HEK293 (cell line): ENCODE measurements around the gene WDR91.
"Not testable (repeated sequence)": the region's sequence is repeated elsewhere in the genome, so short reads cannot be mapped to it uniquely, and the experiment has no call there.

Experiments
- CTCF ChIA-PET: fragments of 350-600 bp; formaldehyde crosslinking; extraction: SDS; loops from one replicate; lab custom pipeline; 2021; ENCODE audit warnings: antibody characterized with exemption; lab: Yijun Ruan, JAX
- POLR2A ChIA-PET: fragments of 300-600 bp; formaldehyde crosslinking; extraction: SDS; loops from one replicate; lab custom pipeline; 2020; ENCODE audit warnings: antibody characterized with exemption, inconsistent platforms; lab: Yijun Ruan, JAX
- H3K27ac ChIP-seq: fragments of 200-500 bp; sonication (Bioruptor generic); 2 replicates; pipeline ENCODE4 v1.5.1; 2014; ENCODE audit warnings: low read depth, low read length, control low read depth, inconsistent platforms; ENCODE audit errors: extremely low read depth
- H3K36me3 ChIP-seq, 2 experiments: fragments of 200-500 bp in 1 of 2; sonication (Bioruptor generic) in 1 of 2; 1 replicate in 1 of 2; 2 replicates in 1 of 2; pipeline ENCODE4 v1.5.1; 2014 to 2017; ENCODE audit warnings: inconsistent platforms in 2 of 2, low read length in 2 of 2; ENCODE audit not compliant: control insufficient read depth in 2 of 2, insufficient read depth in 1 of 2
- H3K4me1 ChIP-seq: fragments of 200-500 bp; sonication (Bioruptor generic); 2 replicates; pipeline ENCODE4 v1.5.1; 2014; ENCODE audit warnings: mild to moderate bottlenecking, low read length, inconsistent platforms; ENCODE audit not compliant: control insufficient read depth, insufficient read depth
- H3K4me3 ChIP-seq: 2 replicates; pipeline ENCODE4 v1.5.1; 2011; ENCODE audit warnings: low read depth, mild to moderate bottlenecking, control low read depth, low read length, moderate library complexity
- H3K9me3 ChIP-seq: fragments of 200-500 bp; sonication (Bioruptor generic); 2 replicates; pipeline ENCODE4 v1.5.1; 2014; ENCODE audit warnings: low read depth, low read length, inconsistent platforms; ENCODE audit not compliant: control insufficient read depth, insufficient read depth
- PRDM1 ChIP-seq: fragments of 450-650 bp; formaldehyde crosslinking; IDR thresholded peaks from 2 replicates; pipeline ENCODE4; 2016; ENCODE audit warnings: missing biosample characterization, missing genetic modification characterization
- SCRT1 ChIP-seq: fragments of 450-650 bp; formaldehyde crosslinking; IDR thresholded peaks from 2 replicates; pipeline ENCODE4 v1.5.1; 2016; ENCODE audit warnings: missing biosample characterization, missing genetic modification characterization, borderline replicate concordance
- SP2 ChIP-seq: fragments of 450-650 bp; formaldehyde crosslinking; IDR thresholded peaks from 2 replicates; pipeline ENCODE4 v1.5.1; 2016; ENCODE audit warnings: missing biosample characterization, missing genetic modification characterization
- TSHZ1 ChIP-seq: fragments of 450-650 bp; formaldehyde crosslinking; IDR thresholded peaks from 2 replicates; pipeline ENCODE4 v1.5.1; 2016; ENCODE audit warnings: missing biosample characterization, missing genetic modification characterization, borderline replicate concordance
- ZBTB10 ChIP-seq: fragments of 450-650 bp; formaldehyde crosslinking; IDR thresholded peaks from 2 replicates; pipeline ENCODE4 v1.5.1; 2016; ENCODE audit warnings: missing biosample characterization, missing genetic modification characterization
- ZNF114 ChIP-seq: fragments of 450-650 bp; formaldehyde crosslinking; IDR thresholded peaks from 2 replicates; pipeline ENCODE4 v1.5.0; 2017; ENCODE audit warnings: missing biosample characterization, missing genetic modification characterization
- ZNF138 ChIP-seq: fragments of 450-650 bp; formaldehyde crosslinking; IDR thresholded peaks from 2 replicates; pipeline ENCODE4 v1.5.1; 2016; ENCODE audit warnings: missing biosample characterization, missing genetic modification characterization, borderline replicate concordance
- ZNF157 ChIP-seq: fragments of 450-650 bp; formaldehyde crosslinking; IDR thresholded peaks from 2 replicates; pipeline ENCODE4 v1.5.1; 2016; ENCODE audit warnings: missing biosample characterization, missing genetic modification characterization
- ZNF311 ChIP-seq: fragments of 450-650 bp; formaldehyde crosslinking; IDR thresholded peaks from 2 replicates; pipeline ENCODE4 v1.5.1; 2017; ENCODE audit warnings: missing biosample characterization, missing genetic modification characterization, borderline replicate concordance
- ZNF558 ChIP-seq: fragments of 450-650 bp; formaldehyde crosslinking; IDR thresholded peaks from 2 replicates; pipeline ENCODE4 v1.5.1; 2016; ENCODE audit warnings: missing biosample characterization, missing genetic modification characterization
- ZNF580 ChIP-seq: fragments of 450-650 bp; formaldehyde crosslinking; IDR thresholded peaks from 2 replicates; pipeline ENCODE4 v1.5.1; 2016; ENCODE audit warnings: missing biosample characterization, missing genetic modification characterization
- ZNF837 ChIP-seq: fragments of 450-650 bp; formaldehyde crosslinking; IDR thresholded peaks from 2 replicates; pipeline ENCODE4 v1.5.1; 2016; ENCODE audit warnings: missing biosample characterization, missing genetic modification characterization

WDR91 gene

GRCh38 chr7:135234727-135235126 is 23.4 kb upstream of the WDR91 start:
- Histone ChIP-seq H3K4me3 (no peak overlapping the region), H3K9me3 (no peaks in the 10 kb centered on the region), H3K27ac (no peak overlapping the region), H3K36me3 (no peaks in the 10 kb centered on the region), H3K4me1 (no peaks in the 10 kb centered on the region)
- ChIA-PET CTCF (interaction anchor here (0.5 kb wide), 1 partner anchor 221 kb away, joined by 3 read pairs; no protein-coding TSS in a partner anchor), POLR2A (no interaction called here)
- TF ChIP-seq ZNF138 (tag by site-specific recombination) = no peak
- TF ChIP-seq ZNF837 (tag by site-specific recombination) = no peak
- TF ChIP-seq ZNF558 (tag by site-specific recombination) = no peak
- TF ChIP-seq TSHZ1 (tag by site-specific recombination) = no peak
- TF ChIP-seq SP2 = no peak
- TF ChIP-seq ZNF157 (tag by site-specific recombination) = no peak
- no peak for TF ChIP-seq ZNF580 (tag by site-specific recombination)
- no peak for TF ChIP-seq ZNF311
- TF ChIP-seq PRDM1 (tag by site-specific recombination) = no peak

GRCh38 chr7:135234095-135234494 is 22.8 kb upstream of the WDR91 start:
- H3K9me3 ChIP-seq, H3K4me1 ChIP-seq, H3K4me3 ChIP-seq, POLR2A ChIA-PET, H3K36me3 ChIP-seq, H3K27ac ChIP-seq: not testable (repeated sequence)
- CTCF ChIA-PET = interaction anchor here (0.5 to 0.7 kb wide), 2 partner anchors 220 to 277 kb away, joined by 3 read pairs; no protein-coding TSS in a partner anchor

GRCh38 chr7:135233570-135233969 is 22.2 kb upstream of the WDR91 start, which contains the start of gene STRA8:
STRA8 (plus strand) TSS chr7:135233838; CDS start chr7:135240525, 6,687 bp downstream.
- no peak for TF ChIP-seq ZBTB10 (tag by site-specific recombination)
- no peak for TF ChIP-seq SCRT1 (tag by site-specific recombination)
- no peak for TF ChIP-seq ZNF114
- Histone ChIP-seq H3K4me1 (no peaks in the 10 kb centered on the region), H3K27ac (no peak within 1 kb of the TSS), H3K4me3 (no peak within 1 kb of the TSS), H3K9me3 (no peaks in the 10 kb centered on the region), H3K36me3 (no peaks in the 10 kb centered on the region)
- ChIA-PET CTCF (interaction anchor here (0.6 to 0.9 kb wide), 4 partner anchors 19 to 436 kb away, joined by 3 to 5 read pairs (median 3); no protein-coding TSS in a partner anchor), POLR2A (no interaction called here)
